H1 (cell line): Measurements from ENCODE around the gene CLRN1. TPM values are rescaled to one million over a fixed set of nuclear protein-coding genes. Genes with fewer than 3 reads are reported as not detected.

Source experiments
- CHD1 ChIP-seq: IDR thresholded peaks from 2 replicates; pipeline ENCODE4 v1.6.1; 2012; ENCODE audit warnings: low read depth, low read length, improper control_type of control experiment
- EP300 ChIP-seq, 2 experiments: IDR thresholded peaks; 1 replicate in 1 of 2; 2 replicates in 1 of 2; pipeline ENCODE4 v1.6.1; 2011 to 2012; ENCODE audit warnings: low read depth in 2 of 2, low read length in 2 of 2, mild to moderate bottlenecking in 2 of 2, borderline replicate concordance in 1 of 2, inconsistent platforms in 1 of 2, moderate library complexity in 1 of 2
- FOSL1 ChIP-seq: IDR thresholded peaks from 2 replicates; pipeline ENCODE4 v1.6.1; 2011; ENCODE audit warnings: mild to moderate bottlenecking, low read depth, low read length, moderate library complexity; ENCODE audit not compliant: insufficient read depth
- KDM1A ChIP-seq: fragments of 200-600, 300-600 bp; sonication (generic); IDR thresholded peaks from 2 replicates; pipeline ENCODE4 v1.7.1; 2016; ENCODE audit warnings: mild to moderate bottlenecking, low read length, borderline replicate concordance
- RAD21 ChIP-seq, 2 experiments: IDR thresholded peaks in 1 of 2; conservative IDR thresholded peaks in 1 of 2; 2 replicates each; pipeline ENCODE4 v1.6.1; 2011; ENCODE audit warnings: low read depth in 2 of 2, low read length in 2 of 2, improper control_type of control experiment in 1 of 2, inconsistent platforms in 1 of 2, mild to moderate bottlenecking in 1 of 2, moderate library complexity in 1 of 2
- RXRA ChIP-seq: IDR thresholded peaks from 2 replicates; pipeline ENCODE4 v1.6.1; 2011; ENCODE audit warnings: low read depth, mild to moderate bottlenecking, low read length, moderate library complexity; ENCODE audit not compliant: insufficient read depth
- SIN3A ChIP-seq, 2 experiments: IDR thresholded peaks in 1 of 2; conservative IDR thresholded peaks in 1 of 2; 2 replicates each; pipeline ENCODE4 v1.6.1; 2011 to 2012; ENCODE audit warnings: low read length in 2 of 2, improper control_type of control experiment in 1 of 2, low read depth in 1 of 2, mild to moderate bottlenecking in 1 of 2
- polyA plus RNA-seq, 7 experiments: library from polyadenylated mRNA; depleted of rRNA in 3 of 7; stranded (reverse) in 5 of 7; unstranded in 2 of 7; fragments of >200 nt in 5 of 7; fragments of 200-250 nt in 2 of 7; gene quantifications; 1 replicate in 5 of 7; 2 replicates in 1 of 7; 4 replicates in 1 of 7; pipeline versions ENCODE4 v1.2.1 to v1.2.3, GENCODE V29; 2011 to 2013; ENCODE audit warnings: missing spikeins in 2 of 7, mixed read lengths in 2 of 7
- total RNA-seq: library from RNA; stranded (reverse); fragmentation: NEBNext Ultra II Directional; extraction: Animal tissue kit (Norgen Biotek cat#: 25700); gene quantifications from 2 replicates; pipeline ENCODE4 v1.2.1, GENCODE V29; 2021

CLRN1 gene
- total and polyA plus RNA-seq, 2 of the 8 experiments (the other 6 are each of a cell fraction or from before 2014, with no cell fraction given), result 0.20 to 0.35 TPM

GRCh38 chr3:150926328-150926727, 46.2 kb downstream of the CLRN1 start (continued):
- no peak for TF ChIP-seq EP300 (IDR thresholded peaks at IDR 0.05; ENCODE audit: borderline replicate concordance in 1 of 2, low read depth in 2 of 2, low read length in 2 of 2)
- TF ChIP-seq CHD1, result no peak
- TF ChIP-seq FOSL1, result no peak
- TF ChIP-seq SIN3A (conservative IDR thresholded peaks at IDR 0.05 in 1 of 2, IDR thresholded peaks at IDR 0.05 in 1 of 2; ENCODE audit: low read depth in 1 of 2, low read length in 2 of 2), result no peak
- TF ChIP-seq RXRA, result no peak
- no peak for TF ChIP-seq KDM1A
- no peak for TF ChIP-seq RAD21 (IDR thresholded peaks at IDR 0.05 in 1 of 2, conservative IDR thresholded peaks at IDR 0.05 in 1 of 2; ENCODE audit: low read depth in 2 of 2, low read length in 2 of 2)
